ENCODE data around the gene CFAP141.
"Not testable (repeated sequence)": the region's sequence is repeated elsewhere in the genome, so short reads cannot be mapped to it uniquely, and the experiment has no call there.

CFAP141 gene

DNA sequence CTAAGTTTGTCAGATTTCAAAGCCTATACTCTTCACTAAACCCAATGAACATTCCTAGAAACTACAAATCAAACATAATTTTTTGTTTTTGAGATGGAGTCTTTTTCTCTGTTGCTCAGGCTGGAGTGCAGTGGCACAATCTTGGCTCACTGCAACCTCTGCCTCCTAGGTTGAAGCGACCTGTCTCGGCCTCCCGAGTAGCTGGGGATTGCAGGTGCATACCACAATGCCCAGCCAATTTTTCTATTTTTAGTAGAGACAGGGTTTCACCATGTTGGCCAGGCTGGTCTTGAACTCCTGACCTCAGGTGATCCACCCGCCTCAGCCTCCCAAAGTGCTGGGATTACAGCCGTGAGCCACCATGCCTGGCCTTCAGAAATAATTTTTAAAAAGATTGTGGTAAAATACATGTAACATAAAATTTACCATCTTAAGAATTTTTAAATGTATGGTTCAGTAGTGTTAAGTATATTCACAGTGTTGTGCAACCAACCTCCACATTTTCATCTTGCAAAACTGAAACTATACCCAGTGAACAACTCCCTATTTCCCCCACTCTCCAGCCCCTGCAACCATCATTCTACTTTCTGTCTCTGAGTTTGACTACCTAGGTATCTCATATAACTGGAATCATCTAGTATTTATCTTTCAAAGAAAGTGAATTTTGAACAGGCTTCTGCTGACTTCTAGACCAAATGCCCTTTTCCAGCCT is 2.7 kb upstream of the CFAP141 start:
- DNase-seq (ENCODE audit: low read depth in 2 of 2), result no peak

DNA sequence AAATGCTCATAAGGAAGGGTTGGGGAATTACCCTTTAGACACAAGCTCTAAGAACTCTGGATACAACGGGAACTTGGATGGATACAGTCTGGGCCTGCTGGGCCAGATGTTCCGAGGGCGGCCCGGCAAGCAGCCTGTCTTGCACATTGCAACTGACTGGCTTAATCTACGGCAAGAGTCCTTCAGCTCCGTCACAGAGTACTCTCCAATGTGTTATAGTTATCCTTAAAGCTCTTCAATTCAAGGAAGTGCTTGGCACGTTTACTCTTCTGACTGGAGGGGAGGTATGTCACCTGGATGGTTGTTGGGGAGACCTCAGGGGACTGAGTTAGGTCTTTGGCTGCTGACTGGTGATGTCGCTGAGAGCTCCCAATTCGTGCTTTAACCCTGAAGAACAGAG is 1.1 kb upstream of the CFAP141 start:
- DNase-seq (ENCODE audit: low read depth in 2 of 2), result no peak

DNA sequence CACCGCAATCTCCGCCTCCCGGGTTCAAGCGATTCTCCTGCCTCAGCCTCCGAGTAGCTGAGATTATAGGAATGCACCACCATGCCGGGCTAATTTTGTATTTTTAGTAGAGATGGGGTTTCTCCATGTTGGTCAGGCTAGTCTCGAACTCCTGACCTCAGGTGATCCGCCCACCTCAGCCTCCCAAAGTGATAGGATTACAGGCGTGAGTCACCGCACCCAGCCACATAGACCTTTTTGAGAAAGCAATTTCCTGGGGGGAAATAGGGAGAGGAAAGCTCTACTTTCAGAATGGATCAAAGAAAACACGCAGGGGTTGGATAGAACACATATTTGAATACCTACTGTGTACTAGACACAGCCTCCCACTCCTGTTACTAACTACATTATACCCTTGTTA is 355 bp downstream of the CFAP141 start:
- DNase-seq (ENCODE audit: low read depth in 2 of 2), result not testable (repeated sequence)

DNA sequence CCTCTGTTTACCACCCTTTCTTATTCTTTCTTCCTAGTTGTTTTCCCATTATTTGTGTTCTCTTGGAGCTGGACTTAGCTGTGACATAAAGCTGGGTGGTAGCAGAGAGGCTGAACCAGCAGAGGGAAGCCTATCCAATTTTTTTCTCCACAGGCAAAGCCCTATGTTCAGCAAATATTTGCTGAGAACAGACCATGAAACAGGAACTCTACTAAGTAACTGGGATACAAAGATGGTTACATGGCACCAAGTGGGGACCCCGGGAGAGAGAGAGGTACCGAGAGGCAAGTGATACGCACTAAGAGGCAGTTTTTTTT is 6.6 kb downstream of the CFAP141 start:
- no peak for DNase-seq (ENCODE audit: low read depth in 2 of 2)

DNA sequence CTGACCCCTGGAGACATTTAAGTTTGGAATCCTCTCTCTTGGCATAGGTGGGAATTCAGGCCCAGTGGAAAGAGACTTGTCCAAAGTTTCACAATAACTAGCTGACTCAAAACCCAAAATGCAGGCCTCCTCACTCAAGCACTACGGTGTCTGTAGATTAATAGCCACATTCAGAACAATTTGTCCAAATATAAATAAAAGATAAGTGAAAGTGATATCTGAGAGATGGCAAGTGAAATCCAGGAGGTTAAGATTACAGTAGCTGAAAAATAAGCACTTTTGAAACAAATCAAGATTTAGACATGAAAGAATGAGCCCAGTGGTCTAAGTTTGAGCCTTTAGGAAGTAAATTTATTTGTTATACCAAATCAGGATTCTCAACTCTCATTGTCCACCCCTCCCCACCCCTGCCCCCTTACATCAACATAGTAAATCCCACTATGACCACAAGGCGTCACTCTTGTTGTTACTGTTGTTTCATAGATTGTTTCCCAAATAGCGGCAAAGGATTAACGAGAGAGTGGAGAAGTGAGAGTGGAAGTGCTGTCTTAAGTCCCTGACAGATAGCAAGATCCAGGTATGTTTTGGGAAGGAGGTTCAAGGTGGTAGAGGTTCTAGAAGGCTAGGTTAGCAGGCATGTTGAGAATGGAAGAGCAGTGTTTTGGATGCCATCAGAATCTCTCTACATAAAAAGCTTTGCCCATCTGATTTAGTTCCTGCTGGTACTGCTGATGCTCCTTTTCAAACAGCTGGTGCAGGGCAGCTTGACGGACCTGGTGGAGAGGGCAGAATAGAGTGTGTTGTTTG is 7.2 kb downstream of the CFAP141 start:
- DNase-seq (ENCODE audit: low read depth in 2 of 2), result no peak

DNA sequence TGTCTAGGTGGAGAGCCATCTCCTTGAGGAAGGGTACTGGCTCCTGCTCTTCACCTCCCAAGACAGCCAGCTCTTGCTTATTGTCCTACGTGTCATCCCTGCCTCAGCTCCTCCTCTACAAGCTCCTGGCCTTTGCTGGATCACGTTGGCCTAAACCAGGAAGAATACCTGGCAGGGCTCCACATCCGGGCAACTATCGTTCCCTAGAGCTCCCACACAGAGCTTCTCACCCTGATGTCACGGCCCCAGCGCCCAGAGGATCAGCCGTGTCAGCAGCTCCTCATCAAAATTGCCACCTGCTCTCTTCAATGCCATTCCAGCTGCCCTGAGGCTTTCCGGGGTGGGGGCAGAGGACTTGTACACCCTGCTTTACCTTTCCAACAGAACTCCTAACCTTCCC is 12.3 kb downstream of the CFAP141 start:
- no peak for DNase-seq (ENCODE audit: low read depth in 2 of 2)

DNA sequence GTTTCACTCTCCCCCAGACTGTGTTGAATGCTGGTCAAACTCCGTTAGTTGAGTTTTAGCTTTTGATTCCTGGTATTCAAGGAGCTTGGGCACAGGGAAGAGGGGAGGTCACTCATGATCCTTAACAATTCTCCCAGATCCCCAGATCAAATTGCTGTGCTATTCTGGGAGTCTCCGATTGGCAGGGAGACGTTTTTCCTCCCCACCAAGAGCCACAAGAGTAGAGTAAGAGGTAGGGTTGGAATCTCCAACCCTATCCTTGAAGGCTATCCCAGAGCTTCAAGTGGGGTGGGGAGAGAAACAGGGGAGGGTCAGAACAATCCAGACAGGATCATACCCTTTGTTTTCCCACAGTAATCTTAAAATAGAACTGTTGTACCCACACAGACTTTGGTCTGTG is 13.7 kb downstream of the CFAP141 start:
- no peak for DNase-seq (ENCODE audit: low read depth in 2 of 2)

DNA sequence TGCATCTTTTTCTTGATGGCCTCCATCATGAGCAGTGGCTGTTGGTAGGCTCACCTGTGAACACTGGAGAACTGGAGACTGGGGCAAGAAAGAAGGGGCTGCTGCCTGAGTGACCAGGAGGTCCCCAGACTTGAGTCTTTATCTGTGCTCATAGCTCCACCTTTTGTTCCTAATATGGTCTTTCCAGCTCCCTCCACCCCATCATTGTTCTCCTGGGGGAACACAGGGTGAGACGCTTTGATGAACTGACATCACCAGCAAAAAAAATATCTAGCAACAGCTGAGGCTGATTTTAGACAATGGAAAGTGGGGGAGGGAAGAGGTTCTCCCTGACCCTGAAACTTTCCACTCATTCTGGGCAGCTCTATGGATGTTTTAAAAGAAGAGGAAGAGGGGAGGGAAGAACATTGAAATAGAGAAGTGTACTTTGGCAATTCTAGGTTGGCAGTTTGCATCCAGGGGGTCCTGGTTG is 14.1 kb downstream of the CFAP141 start, which contains the start of gene TPM3:
Gene TPM3 (minus strand): TSS at position 111 of the 472 bp plus-strand sequence. CDS start 82 bp downstream, at position 29.
- no peak for DNase-seq (ENCODE audit: low read depth in 2 of 2)

DNA sequence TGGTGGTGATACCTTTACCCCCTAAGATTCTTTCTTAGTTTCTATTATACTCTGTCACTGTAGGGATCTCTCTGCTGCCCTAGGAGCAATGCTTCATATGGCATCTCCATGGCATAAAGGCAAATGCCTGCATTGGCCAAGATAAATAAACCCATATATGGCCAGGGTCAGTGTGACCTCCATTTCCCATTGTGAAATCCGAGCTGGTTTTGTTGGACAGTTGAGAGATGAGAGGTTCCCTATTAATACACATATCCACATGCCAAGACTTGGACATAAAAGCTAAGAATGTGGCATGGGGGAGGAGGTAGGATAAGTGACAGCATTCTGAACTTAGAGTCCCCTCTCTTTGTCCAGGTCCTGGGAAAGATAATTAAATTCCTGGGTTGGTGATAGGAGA is 15.6 kb downstream of the CFAP141 start:
- DNase-seq (ENCODE audit: low read depth in 2 of 2), result no peak

DNA sequence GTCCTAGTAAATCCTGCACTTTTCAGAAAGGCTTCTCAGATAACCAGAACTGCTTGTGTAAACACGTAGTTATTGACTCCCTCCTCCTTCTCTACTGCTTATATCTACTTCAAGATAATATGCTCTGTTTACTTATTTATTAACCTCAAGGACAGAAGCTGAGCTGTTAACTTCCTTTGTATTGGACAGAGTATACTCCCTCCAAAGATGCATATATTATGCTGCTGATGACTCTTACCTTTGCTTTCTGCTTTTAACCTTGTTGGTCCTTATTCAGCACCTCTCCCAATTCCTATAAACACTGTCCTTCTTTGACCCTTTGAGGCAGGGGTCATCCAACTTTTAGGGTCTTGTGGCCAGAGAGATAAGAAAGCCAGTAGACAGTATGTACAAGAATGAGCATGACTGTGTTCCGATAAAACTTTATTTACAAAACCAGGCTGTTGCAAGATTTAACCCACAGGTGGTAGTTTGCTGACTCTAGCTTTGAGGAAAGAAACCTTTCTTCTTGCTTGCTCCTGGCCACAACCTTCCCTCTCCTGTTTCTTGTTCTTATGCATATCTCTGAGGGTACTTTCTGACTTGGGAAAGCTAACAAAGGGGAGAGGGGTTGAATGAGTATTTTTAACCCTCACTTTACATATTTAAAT is 19.2 kb downstream of the CFAP141 start:
- no peak for DNase-seq (ENCODE audit: low read depth in 2 of 2)

DNA sequence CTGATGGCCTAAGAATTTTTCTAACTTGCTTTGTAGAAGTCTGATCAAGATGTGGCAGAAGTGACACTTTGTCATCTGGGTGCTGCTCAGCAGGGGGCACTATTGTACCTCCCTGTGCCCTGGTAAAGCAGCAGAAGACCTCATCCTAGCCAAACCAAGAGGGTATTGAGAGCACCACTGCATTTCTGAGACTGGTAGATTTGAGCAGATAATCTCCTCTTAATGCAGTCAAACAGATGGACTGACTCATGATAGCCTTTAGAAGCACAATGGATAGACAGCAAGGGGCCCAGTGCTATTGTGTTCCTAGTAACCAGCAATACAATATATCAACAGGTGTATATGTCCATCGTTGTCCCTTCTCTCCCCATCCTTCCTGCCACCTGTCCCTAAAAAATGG is 20.0 kb downstream of the CFAP141 start:
- DNase-seq (ENCODE audit: low read depth in 2 of 2), result peak; percentile 47 to 58

DNA sequence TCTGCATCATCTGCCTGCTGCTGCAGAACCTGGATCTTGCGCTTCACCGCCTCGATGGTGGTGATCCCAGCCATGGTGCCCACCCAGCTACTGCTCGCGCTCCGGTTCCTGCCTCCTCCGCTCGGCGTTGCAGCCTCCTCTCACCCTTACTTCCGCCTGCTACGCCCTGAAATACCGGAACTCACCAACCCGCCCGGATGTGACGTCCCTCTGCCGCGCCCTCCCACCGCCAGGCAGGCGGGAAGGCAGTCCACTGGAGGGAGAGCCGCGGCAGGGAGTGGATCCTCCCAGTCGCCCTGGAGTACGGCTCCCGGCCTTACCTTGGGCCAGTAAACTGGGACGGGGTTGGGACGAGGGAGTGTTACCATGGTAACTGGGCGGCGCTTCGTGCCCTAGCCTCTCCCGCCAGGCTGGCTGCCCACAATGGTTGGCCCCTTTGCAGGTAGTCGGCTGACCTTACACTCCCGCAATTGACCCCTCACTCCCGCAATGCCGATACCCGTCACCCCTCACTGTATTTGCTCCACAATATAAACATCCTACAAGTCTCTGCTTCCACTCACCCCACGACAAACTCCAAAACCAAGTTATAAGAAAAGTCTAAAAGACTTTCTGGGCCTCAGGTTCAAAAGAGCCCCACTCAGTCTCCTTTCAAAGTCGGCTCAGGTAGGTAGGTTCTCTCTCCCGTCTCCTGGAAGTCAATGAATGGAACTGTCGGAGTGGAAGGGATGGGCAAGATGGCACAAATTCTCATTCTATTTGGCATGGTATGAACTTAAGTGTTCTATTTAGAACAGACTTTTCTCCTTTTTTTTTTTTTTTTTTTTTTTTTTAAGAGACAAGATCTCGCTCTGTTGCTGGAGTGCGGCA is 22.9 kb downstream of the CFAP141 start:
- peak; percentile 91 to 96 for DNase-seq (ENCODE audit: low read depth in 2 of 2)

DNA sequence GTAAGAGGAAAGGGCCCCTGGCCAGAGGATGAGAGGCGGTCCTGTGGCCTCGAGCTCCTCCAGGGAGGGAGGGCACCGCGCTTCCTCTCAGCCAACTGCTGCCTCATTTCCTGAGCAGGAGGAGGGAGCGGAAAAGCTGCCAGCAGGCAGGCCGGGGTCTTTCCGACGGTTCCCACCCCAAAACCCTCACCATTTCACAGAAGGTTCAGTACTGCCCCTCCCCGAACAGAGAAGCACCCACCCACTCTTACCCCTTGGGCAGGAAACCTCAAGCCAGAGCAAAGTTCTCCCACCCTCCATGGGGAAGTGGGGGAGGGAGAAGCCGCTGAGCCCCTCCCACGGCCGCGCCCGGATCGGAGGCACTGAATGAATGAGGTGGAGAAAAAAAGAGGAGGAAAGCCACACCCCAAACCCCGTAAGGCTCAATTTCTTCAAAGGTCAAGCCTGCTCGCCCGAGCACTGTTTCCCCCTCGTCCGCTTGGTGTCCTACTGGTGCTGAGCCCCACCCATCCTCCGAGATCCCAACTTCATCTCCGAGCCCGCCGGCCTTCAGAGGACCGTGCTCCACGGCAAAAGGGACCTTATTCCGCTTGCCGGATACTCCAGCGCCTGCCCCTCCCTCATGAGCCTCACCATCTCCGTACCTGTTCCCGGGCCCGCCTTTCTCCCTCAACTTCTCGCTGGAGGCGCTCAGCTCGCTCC is 23.6 kb downstream of the CFAP141 start:
- DNase-seq (ENCODE audit: low read depth in 2 of 2), result peak; percentile 77

DNA sequence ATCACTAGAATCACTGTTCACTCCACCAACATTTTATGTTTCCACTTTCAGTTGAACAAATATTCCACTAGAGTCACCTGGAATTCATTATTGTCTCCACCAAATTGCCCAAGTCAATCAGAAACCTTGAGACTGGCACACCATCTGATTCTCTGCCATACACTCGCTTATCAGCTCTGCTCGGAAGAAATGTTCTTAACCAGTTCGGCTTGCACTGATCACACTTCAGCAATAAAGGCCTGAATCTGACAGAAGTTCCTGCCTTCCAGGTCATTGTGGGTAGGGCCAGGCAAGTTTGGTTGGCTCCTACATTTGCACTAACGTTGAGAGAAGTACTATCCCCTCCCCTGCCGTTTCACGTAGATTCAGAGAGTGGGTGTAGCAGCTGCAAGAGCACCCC is 24.2 kb downstream of the CFAP141 start:
- DNase-seq (ENCODE audit: low read depth in 2 of 2), result no peak

DNA sequence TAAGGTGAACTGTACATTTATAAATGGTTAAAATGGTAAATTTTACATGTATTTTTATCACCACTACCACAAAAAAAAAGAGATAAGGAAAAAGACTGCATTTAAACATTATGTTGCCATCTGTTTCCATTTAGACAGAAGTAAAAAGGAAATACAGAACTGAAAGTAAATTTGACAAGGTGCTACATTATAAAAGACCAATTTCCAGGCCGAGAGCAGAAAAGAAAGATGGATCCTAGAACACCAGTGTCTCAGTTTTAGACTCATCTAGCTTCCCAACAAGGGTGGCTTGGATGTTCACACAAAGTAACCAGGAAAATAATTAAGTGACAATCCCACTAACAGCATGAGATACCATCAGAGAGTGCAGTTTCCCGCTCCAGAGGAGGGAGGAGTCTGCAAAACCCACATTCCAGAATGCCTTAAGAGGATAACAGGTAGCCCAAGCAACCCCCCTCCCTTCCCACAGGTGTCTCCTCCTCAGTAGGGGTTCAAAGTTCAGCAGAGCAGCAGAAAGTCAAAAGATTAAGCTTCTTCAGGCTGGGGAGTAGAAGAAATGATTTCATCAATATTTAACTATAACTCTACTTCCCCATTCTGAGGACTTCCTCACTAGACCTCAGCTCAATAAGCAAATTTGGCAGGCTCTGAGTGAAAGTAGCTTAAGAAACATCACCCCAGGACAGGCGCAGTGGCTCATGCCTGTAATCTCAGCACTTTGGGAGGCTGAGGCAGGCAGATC is 26.0 kb downstream of the CFAP141 start:
- no peak for DNase-seq (ENCODE audit: low read depth in 2 of 2)

DNA sequence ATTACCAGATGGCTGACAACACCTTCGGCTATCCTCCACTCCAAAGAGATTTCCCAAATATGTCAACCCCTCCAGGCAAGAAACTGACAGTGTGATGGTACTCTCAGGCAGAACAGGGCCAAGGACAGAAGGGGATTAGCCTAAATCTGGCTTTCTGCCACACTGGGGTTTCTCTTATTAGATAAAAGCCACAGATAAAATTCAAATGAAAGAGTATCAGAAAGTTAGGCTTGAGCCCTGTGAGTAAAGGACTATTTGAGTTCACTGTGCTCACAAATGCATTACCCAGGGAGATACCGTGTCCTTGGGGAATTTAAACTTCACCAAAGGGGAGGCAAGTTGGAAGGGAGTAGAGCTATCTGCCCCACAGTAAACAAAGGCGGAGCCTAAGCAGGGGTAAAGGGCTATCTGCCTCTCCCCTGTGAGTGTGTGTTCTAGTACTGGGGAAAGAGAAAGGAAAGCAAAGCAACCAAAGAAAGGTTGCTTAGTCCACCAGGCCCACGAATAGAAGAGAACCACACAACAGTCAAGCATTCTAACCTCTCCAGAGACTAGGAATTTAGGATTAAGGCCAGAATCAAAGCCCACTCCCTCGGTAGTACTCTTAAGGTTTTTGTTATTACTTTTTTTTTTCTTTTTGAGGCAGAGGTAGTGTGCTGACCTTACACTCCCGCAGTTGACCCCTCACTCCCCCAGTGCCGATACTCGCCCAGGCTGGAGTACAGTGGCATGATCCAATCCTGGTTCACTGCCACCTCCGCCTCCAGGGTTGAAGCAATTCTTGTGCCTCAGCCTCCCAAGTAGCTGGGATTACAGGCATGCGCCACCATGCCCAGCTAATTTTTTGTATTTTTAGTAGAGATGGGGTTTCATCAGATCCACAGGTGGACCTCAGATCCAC is 27.0 kb downstream of the CFAP141 start:
- DNase-seq (ENCODE audit: low read depth in 2 of 2), result no peak

DNA sequence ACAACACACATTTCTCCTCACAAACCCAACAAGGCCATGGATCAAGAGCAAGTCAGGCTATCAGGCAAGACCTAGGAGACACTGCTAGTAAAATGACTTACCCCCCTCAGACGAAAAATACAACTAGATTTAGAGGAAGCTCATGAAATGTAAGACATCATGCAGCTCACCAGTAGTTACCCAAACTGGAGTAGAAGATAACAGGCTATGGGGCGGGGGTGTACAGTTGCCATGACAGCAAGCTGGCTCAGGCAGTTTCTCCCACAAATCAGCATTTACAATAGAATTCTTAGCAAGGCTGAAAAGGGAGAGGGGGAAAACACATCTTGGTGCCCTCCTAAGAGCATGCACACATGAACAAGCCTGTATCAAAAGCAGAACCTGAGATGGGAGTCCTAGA is 28.1 kb downstream of the CFAP141 start:
- DNase-seq (ENCODE audit: low read depth in 2 of 2), result no peak

DNA sequence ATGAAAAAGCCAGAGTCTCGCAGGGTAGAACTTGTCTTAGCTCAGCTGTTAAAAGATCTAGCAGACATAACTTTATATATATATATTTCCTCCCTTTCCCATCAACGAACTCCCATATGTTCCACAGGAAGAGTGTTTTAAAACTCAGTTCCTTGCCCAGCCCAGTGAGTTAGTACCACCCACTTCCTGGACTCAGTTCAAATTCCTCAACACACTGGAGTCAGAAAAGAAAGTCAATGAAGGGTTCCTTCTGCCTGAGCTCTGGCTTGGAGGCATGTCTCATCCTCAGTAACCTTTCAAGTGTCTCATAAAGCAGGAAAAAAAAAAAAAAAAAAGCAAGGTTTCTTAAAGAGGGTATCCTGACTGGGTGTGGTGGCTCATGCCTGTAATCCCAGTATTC is 29.8 kb downstream of the CFAP141 start:
- DNase-seq (ENCODE audit: low read depth in 2 of 2), result no peak

DNA sequence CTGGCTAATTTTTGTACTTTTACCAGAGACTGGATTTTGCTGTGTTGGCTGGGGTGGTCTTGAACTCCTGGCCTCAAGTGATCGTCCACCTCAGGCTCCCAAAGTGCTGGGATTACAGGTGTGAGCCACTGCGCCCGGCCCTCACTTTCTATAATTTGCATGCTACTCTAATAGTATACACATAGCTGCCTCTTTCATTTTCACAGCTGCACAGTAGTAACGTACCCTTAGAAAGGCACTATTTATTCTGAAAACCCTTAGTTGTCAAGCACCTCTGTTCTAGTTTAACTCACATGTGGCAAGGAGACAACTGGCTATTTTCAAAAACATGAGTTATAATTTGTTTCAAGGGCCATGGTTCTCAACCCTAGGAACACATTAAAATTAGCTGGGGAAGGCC is 31.5 kb downstream of the CFAP141 start:
- DNase-seq (ENCODE audit: low read depth in 2 of 2), result no peak
